HK-2 (cell line): ENCODE data around the gene CDH23.

Source experiments
- DNase-seq: peaks from one replicate; pipeline ENCODE4 v3.0.0-alpha.2; 2018; ENCODE audit not compliant: unreplicated experiment

The CDH23 gene

DNA sequence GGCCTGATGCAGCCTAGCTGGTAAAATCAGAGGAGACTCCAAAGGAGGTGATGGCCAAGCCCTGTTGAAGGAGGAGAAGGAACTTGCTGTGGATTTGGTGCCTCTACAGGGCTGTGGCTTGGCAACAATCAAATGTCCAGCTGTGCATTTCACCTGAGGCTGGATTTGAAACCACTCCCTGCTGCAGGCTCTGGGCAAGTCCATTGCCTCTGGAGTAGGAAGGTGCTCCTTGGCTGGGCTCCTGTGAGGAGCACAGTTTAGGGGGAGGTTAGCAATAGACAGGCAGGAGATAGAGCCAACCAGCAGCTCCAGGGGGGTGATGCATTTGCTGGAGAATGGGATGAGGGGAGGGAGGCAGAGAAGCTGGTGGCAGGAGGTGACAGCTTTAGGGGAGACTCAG lies 26.5 kb downstream of the CDH23 start:
- no peak for DNase-seq

DNA sequence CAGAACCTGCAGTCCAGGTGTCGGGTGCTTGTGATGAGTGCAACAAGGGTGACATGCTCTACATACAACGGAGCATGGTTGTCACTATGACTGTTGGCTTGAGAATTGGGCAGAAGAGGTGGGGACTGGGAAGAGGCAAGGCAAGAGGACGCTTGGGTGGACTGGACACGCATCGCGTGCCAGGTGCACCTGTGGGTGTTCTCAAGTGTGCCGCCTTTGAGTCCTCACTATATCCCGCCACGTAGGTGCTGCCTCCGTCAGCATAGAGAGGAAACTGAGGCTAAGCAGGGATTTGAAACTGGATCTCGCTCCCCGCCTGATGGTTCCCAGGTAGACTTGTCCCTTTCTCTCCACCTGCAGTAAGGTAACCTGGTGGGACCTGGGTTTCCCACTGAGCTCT lies 27.2 kb downstream of the CDH23 start:
- DNase-seq = no peak

DNA sequence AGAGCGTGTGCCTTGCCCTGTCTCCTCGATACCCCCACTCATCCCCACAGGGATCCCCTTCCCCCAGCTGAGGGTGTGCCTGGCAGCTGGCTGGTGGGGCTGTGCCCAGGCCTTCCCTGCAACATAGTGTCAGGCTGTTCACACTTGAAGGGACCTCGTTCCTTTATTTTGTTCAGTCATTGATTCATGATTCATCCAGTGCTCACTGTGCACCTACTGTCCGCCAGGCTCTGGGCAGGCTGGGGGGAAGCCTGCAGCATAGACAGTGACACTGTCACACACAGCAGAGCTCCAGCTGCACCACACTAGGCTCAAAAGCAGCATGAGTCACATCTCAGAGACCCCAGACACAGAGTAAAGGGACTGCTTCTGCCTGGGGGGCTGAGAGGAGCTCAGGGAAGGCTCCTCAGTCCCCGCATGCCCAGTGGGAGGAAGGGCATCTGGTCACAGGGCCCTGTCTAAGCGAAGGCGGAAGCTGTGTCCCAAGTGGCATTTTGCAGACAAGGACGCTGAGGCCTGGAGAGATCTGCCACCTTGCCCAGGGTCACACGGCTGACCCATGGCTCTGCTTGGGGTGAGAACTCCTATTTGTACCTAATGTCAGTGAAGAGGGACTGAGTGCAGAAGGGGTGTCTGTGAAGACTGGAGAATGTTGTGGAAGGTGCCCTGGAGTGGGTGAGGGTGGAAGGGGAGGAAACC lies 27.9 kb downstream of the CDH23 start:
- no peak for DNase-seq

DNA sequence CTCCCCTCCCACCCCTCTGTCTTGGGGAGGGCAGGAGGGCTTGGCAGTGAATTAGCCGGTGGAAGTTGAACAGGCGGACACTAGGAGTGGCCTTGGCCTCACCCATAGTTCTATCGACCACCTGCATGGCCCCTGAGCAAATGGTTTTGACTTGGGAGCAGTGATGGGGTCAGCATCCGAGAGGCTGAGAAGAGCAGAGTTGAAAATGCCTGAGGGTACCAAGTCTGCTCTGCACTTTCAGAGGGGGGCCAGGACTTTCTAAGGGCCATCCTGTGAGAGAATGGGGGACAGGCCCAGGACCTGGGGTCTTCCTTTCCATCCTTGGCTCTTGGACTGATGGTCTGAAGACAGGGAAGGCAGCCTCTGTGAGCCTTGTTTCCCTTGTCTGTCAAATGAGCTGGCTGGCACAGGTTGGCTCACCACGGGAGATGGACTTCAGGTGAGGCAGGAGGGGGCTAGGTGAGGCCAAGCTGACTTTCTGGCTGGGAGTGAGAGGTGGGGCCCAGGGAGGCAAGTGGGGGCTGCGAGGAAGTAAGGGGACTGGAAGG lies 29.4 kb downstream of the CDH23 start:
- no peak for DNase-seq

DNA sequence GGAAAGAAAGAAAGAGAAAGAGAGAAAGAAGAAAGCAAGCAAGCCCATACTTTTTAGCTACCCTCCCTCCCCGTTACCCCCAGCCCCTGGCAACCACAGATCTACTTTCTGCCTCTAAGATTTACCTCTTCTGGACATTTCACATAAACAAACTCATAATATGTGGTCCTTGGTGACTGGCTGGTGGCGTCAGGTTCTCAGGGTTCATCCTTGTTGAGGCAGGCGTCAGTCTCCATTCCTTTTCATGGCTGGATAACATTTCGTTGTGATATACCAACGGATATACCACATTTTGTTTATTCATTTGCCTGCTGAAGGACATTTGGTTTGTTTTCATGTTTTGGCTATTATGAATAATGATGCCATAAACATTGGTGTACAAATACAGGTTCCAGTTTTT lies 30.5 kb downstream of the CDH23 start:
- no peak for DNase-seq

DNA sequence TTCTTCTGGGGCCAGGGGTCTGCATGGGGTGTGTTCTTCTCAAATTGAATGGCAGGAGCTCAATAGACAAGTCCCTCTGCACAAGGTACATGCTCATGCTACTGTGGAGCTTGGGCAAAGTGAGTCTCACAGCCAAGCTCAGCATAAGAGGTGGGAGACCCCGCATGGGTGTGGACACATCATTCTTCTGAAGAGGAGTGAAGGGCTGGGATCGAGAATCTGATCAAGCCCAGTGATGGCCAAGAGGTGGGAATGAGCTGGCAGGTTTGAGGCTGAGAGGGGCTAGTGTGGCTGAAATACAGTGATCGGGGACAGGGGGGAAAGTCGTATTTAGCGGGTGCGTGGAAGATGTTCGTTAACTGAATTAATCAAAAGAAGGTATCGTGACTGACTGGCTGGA lies 32.6 kb downstream of the CDH23 start:
- DNase-seq = no peak

DNA sequence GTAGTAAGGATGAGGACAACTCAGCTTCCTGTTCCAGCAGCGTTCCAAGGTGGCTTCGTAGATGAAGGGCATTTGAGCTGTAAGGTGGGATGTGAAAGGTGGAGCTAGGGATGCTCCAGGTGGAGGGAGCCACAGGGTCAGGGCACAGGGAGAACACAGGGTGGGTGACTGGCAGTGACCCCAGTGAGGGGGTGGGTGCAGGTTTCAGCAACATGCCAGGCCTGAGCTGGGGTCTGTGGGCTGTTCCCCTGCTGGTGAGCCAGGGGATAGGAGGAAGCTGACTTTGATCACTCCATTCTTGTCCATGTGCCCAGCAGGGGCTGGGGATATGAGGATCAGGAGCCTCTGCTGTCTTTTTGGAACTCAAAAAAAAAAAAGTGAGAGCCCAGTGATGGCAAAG lies 33.2 kb downstream of the CDH23 start:
- no peak for DNase-seq

DNA sequence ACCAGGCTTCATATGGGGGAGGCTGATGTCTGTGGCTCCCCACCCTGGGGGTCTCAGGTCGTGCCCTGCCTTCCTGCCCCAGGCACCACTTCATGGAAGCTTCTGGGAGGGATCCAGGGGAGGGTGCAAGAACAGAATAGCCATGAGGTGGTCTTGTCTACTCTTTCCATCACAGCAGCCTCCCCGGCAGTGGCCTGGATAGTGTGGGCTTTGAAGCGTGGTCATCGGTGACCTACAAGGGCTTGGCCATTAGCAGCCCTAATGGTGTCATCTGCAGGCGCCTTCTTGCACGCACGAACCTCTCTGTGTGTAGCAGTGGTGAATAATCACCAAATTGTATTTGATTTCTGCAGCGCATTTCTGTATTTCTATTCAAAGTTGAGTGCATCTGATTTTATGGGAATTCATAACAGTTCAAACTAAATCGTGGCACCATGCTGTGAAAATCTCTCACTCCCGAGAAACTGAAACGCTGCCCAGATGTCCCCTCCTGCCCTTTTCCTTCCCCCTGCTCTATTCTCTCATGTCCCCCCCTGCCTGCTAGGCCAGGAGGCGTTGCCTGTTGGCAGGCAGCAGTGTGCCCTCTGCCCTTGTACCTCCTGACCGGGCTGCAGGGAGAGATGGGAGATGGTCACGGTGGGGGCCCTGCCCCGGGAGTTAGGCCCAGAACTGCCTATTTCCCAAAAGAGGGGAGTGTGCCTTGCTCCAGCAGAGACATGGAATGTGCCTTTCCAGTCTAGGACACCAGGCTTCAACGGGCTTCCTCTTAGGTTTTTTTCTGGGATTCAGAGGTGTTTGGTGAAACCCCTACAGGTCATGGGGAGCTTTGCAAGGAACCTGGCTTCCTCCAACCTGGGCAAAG lies 34.8 kb downstream of the CDH23 start:
- no peak for DNase-seq

DNA sequence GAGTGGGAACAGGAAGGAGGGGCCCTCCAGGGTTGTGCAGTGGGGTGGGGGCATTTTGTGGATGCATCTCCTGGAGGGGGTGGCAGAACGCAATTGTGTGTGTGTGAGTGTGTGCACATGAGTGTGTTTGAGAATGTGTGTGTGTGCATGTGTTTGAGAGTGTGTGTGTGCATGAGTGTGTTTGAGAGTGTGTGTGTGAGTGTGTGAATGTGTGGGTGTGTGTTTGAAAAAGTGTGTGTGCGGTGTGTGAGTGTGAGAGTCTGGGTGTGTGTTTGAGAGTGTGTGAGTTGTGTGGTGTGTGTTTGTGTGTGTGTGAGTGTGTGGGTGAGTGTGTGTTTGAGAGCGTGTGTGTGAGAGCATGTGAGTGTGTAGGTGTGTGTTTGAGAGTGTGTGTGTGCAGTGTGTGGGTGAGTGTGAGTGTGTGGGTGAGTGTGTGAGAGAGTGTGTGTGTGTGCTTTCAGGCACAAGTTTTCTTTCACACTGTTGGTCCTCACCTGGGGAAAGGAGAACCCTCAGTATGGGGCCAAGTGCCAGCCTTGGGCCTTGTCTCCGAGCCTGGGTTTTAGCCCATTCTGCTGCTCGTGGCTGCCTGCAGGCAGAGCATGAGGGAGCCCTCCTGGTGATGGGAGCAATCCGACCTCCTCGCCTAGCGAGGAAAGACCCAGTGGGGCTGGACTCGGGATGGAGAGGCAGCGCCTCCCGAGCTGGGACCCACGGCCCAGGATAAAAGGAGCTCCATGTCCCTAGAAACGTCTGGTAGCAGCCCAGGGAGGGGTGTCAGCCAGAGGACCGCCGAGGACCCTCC lies 35.6 kb downstream of the CDH23 start:
- no peak for DNase-seq

DNA sequence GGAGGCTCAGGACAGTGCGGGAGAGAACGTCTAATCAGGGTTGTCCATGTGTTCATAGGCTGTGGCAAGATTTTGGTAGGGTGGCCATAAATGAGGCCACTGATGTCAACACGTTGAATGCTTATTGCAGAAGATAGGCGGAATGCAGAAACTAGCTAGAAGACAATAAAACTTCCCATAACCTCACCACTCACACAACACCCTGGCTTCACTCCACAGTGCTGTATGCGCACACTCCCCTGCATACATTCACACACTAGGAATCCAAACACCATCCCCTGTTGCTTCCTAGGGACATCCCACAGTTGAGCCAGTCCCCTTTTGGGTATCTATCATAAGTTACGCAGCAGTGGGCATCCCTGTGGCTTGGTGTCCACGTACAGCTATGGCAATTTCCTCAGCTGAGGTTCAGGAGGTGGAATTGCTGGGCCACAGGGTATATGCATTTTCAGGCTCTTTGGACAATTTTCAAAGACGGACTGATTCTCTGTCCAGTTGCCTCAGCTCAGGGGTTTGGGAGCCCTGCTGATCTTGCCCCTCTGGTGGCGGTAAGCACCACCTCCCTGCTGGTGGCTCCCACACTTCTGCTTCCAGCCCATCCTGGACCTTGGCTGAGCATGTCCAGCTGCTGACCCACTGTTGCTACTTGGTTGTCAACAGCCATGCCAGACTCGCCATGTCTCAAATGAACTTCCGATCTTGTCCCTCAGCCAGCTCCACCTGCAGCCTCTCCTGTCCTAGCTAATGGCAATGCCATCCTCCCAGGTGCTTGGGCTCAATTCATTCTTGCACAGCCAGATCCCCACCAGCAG lies 36.4 kb downstream of the CDH23 start:
- DNase-seq = no peak

DNA sequence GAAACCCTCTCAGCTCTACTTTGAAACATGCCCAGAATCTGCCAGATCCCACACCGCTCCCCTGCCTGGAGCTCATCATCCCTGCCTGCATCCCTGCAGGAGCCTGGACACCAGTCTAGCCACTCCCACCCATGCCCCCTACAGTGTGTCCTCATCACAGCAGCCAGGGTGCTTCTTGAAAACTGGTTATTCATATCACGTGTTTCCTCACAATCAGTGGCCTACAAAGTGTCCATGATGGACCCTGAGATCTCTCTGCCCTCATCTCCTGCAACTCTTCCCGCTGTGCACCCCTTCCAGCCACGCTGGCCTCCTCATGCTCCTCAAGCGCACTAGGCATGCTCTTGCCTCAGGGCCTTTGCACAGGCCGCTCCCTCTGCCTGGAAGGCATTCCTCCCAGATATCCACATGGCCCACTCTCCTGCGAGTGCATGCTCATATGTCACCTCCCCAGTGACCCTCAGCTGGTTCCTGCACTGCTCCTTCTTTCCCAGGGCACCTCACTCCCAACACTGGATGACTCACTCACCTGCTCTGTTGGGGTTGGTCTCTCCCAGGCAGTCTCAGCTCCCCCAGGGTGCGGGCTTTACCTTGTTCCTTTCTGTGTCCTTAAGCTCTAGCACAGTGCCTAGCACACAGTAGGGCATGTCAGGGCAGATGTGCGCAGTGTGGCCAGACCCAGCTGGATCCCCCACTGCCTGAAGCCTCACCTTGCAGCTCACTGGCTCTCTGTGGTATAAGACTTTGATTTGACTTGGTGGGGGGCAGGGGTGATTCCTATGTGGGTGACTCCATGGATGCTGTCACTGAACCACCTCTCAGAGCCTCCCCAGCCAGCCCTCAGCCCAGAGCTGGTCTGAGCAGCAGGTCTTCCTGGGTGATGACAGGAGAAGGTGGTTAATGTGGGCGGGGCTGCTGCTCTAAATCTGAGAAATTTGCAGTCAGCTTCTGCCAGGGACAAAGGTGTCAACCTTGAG lies 37.3 kb downstream of the CDH23 start:
- no peak for DNase-seq

DNA sequence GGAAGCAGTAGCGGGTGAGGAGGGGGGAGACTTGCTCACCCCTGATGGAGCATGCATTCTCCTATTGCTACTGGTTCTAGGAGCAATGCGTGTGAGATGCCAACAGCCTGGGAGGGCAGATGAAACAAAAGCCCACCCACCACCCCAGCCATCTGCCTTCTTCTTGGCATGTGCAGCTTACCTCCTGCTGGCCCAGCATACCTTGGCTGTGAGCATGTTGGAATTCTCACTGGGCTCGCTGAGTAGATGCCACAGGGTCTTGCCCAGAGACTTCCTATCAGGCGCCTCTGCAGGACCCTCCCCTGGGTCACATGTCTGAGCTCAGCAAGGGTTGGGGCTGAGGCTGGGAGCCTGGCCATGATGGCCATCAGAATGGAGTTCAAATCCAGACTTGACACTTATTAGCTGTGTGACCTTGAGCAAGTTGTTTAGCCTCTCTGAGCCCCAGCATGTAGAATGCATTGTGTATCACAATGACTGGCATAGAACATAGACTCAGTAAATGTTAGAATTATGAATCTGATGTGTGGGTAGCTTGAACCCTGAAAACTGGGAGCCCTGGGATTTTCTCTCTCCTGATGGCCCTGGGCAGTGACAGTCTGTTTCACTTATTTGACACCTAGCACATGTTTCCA lies 38.2 kb downstream of the CDH23 start:
- no peak for DNase-seq

DNA sequence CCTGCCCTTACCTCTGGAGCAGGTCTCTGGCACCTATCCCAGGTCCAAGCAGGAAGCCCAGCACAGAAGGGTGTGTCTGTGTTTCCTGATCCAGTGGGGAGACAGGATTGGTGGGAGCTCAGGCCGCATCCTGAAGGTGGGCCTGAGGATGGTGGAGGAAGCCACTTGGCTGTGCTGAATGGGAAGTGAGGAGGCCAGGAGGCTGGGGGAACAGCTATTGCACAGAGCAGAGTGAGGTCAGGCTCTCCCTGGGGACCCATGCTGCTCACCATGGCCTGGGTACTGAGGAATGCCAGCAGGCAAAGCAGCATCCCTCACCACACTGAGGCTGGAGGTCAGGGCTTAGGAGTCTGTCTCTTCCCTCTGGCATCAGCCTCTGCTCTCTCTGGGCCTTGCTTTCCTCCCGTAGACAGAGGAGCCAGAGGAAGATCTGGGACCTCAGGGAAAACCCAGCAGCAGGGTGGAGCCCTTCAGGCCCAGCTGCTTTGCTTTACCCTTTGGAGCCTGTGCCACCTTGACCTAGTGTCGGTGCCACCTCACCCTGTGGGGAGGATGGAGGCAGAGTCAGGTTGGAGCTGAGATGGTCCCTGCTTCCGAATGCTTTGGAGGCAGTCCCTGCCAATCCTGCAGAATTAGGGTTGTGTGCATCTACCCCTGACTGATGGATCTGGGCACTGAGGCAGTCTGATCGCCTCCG lies 39.0 kb downstream of the CDH23 start:
- DNase-seq = no peak

DNA sequence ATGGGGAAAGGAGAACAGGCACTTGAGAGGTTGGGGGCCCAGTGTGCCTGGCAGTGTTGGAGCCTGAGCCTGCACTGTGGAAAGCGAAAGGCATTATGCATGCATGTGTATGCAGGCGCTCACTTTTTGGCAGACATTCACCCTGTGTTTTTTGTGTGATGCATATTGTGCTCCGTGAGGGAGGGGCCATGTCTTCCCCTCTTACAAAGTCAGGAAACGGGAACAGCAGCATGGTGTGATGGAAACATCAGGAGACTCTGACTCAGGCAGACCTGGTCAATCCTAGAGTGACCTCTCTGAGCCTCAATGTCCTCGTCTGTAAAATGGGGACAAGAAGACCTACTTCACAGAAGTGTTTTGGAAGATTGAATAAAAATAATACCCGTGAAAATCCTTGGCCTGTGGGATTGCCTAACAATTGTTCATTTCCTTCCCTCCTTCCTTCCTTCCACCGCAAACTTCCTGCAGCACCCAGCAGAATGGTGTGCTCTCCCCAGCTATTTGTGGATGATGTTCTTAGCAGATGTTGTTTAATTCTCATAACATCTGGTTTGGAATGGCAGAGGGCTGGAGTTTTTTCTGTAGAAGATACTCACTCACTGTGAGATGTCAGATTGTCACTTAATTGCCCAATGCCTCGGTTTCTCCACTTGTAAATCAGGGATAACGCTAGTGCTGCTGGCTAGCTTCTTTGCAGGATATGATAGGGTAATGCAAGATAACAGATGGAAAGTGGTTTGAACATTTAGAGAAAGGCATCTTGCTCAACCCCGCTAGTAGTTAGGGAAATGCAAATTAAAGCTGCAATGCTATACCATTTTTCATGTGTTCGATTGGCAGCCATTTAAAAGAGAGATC lies 39.8 kb downstream of the CDH23 start:
- DNase-seq = no peak

DNA sequence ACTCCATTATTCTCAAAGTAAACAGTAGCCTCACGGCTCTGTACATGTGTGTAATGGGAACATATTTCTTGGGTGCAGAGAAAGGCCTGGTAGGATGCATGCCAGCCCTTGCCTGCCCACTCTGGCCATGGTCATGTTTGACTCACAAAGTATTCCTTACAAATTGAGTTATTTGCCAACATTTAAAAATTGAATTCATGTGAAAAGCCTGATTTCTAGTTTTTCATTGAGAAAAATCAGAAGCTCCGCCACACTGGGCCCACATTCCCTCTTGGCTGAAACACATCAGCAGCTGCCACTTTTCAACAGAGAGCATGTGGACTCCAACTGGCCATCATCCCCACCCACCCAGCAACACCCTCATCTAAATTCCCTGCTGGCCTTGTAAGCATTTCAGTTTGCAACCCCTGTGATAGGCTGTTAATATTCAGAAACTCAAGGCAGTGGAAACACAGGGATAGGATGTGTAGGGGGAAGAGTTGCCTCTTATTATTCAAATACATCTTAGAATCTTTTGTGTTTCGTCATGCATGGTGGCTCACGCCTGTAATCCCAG lies 40.9 kb downstream of the CDH23 start:
- no peak for DNase-seq

DNA sequence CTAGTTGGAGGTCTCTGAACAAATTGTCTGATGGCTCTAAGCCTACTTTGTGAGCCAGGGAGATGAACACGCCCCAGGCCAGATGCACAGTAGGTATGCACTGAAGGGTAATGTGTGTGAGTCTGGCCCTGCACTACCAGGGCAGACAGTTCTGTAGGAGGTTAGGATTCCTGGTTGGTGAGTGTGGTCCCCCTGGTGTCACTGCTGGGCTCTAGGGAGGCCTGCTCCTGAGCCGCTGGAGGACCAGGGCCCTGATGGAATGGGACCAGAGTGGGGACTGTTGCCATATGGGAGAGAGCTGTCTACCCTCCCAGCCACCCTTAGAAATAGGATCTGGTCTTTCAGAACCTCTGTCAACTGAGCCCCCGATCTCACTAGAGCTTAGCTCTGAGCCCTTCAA lies 42.0 kb downstream of the CDH23 start:
- DNase-seq = no peak

DNA sequence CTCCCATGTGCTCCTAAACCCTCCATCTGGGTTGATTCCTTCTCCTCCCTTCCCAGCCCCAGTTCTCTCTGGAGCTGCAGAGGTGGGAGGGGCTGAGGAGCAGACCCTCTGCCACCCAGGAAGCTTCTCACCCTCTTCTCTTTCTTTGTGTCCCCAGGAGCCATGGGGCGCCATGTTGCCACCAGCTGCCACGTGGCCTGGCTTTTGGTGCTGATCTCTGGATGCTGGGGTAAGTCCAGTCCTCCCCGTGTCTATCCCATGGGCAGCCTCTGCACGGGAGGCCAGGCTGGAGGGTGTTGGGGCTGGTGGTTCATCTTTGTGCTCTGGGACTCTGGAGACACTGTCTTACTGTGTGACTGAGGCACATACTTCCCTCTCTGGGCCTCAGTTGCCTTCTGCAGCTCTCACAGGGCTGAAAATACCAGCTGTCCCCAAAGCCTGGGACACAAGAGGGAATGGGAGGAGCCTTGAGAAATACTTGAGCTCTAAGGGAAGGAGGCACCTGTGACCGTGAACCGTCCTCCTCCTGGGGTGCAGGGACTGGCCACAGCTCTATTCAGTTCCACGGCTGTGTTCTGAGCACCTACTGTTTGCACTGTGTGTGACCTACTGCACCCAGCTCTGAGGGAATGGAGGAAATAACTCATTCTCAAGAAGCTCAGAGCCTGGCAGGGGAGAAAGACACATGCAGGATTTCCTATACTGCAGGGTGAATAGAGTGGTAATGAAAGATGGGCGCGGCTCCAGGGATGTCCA lies 43.1 kb downstream of the CDH23 start:
- no peak for DNase-seq
